GM12892 (cell line): ENCODE results near the gene CACNA2D1.

Source experiments
- POLR2A ChIP-seq: IDR thresholded peaks from 2 replicates; pipeline ENCODE4 v1.6.1; 2011; ENCODE audit warnings: low read depth, low read length, control low read depth
- POLR2AphosphoS5 ChIP-seq: IDR thresholded peaks from 2 replicates; pipeline ENCODE4 v1.6.1; 2011; ENCODE audit warnings: low read depth, low read length, control low read depth
- TAF1 ChIP-seq: IDR thresholded peaks from 2 replicates; pipeline ENCODE4 v1.6.1; 2011; ENCODE audit warnings: low read depth, mild to moderate bottlenecking, control low read depth, low read length, borderline replicate concordance

GRCh38 chr7:82080254-82080927 lies 363.2 kb downstream of the CACNA2D1 start:
- TF ChIP-seq POLR2AphosphoS5 (no peak), POLR2A (no peak), TAF1 (no peak)
